OCI-LY1 (cell line): ENCODE data around the gene GMNN.

Experiments used
- H2AFZ ChIP-seq: fragments of 200-600 bp; sonication (generic), shearing (Covaris generic); 2 replicates; pipeline ENCODE4 v1.6.0; 2014; ENCODE audit warnings: antibody characterized with exemption, mild to moderate bottlenecking, low read length
- H3F3A ChIP-seq: fragments of 200-600 bp; sonication (generic), shearing (Covaris generic); 2 replicates; pipeline ENCODE4 v1.6.0; 2014; ENCODE audit warnings: mild to moderate bottlenecking, antibody characterized with exemption, low read length, moderate library complexity; ENCODE audit not compliant: insufficient read depth
- H3K27ac ChIP-seq: fragments of 200-600 bp; sonication (generic); 2 replicates; pipeline ENCODE4 v1.5.1; 2014; ENCODE audit warnings: low read length, mixed run types, mild to moderate bottlenecking, low read depth; ENCODE audit not compliant: poor library complexity, severe bottlenecking
- H3K27me3 ChIP-seq: fragments of 200-600 bp; sonication (generic); 2 replicates; pipeline ENCODE4 v1.6.0; 2014; ENCODE audit warnings: antibody characterized with exemption, mild to moderate bottlenecking, low read length, moderate library complexity; ENCODE audit not compliant: insufficient read depth
- H3K36me3 ChIP-seq: fragments of 200-600 bp; sonication (generic); 2 replicates; pipeline ENCODE4 v1.6.1; 2014; ENCODE audit warnings: mild to moderate bottlenecking, antibody characterized with exemption, low read length, moderate library complexity, mixed read lengths; ENCODE audit not compliant: insufficient read depth
- H3K4me1 ChIP-seq: fragments of 200-600 bp; sonication (generic); 2 replicates; pipeline ENCODE4 v1.5.1; 2014; ENCODE audit warnings: mild to moderate bottlenecking, low read length, moderate library complexity; ENCODE audit not compliant: insufficient read depth, severe bottlenecking
- H3K4me2 ChIP-seq: fragments of 200-600 bp; sonication (generic), shearing (Covaris generic); 2 replicates; pipeline ENCODE4 v1.6.1; 2014; ENCODE audit warnings: low read length
- H3K4me3 ChIP-seq: fragments of 200-600 bp; sonication (generic); 2 replicates; pipeline ENCODE4 v1.5.1; 2014; ENCODE audit warnings: low read length, low read depth, mild to moderate bottlenecking, mixed read lengths; ENCODE audit not compliant: poor library complexity, severe bottlenecking
- H3K79me2 ChIP-seq: fragments of 200-600 bp; shearing (Covaris generic); 2 replicates; pipeline ENCODE4 v1.6.1; 2016; ENCODE audit warnings: mixed run types, low read length, mixed read lengths; ENCODE audit not compliant: insufficient read depth
- H3K9ac ChIP-seq: fragments of 200-600 bp; sonication (generic), shearing (Covaris generic); 2 replicates; pipeline ENCODE4 v1.6.1; 2014; ENCODE audit warnings: mild to moderate bottlenecking, low read length, mixed read lengths
- H3K9me2 ChIP-seq: fragments of 200-600 bp; sonication (generic), shearing (Covaris generic); 2 replicates; pipeline ENCODE4 v1.6.1; 2014; ENCODE audit warnings: low read depth, mild to moderate bottlenecking, low read length, mixed read lengths
- H3K9me3 ChIP-seq: fragments of 200-600 bp; shearing (Covaris generic); 2 replicates; pipeline ENCODE4 v1.6.1; 2014; ENCODE audit warnings: low read length, mixed read lengths
- H4K20me1 ChIP-seq: fragments of 200-600 bp; sonication (generic), shearing (Covaris generic); 2 replicates; pipeline ENCODE4 v1.6.0; 2016; ENCODE audit warnings: mild to moderate bottlenecking, low read length; ENCODE audit not compliant: insufficient read depth
- CTCF ChIP-seq: fragments of 200-600 bp; sonication (generic), shearing (Covaris generic); IDR thresholded peaks from 2 replicates; pipeline ENCODE4 v1.5.1; 2017; ENCODE audit warnings: mild to moderate bottlenecking, antibody characterized with exemption, low read length, moderate library complexity, mixed read lengths
- EZH2 ChIP-seq: fragments of 200-600 bp; sonication (generic), shearing (Covaris generic); IDR thresholded peaks from 2 replicates; pipeline ENCODE4 v1.8.0; 2017; ENCODE audit warnings: borderline replicate concordance, mixed run types, mild to moderate bottlenecking, antibody characterized with exemption, low read length, moderate library complexity, mixed read lengths

GMNN gene

GRCh38 chr6:24824142-24824938 lies 49.6 kb downstream of the GMNN start:
- no peaks in the 10 kb centered on the region for H3K4me1 ChIP-seq

DNA sequence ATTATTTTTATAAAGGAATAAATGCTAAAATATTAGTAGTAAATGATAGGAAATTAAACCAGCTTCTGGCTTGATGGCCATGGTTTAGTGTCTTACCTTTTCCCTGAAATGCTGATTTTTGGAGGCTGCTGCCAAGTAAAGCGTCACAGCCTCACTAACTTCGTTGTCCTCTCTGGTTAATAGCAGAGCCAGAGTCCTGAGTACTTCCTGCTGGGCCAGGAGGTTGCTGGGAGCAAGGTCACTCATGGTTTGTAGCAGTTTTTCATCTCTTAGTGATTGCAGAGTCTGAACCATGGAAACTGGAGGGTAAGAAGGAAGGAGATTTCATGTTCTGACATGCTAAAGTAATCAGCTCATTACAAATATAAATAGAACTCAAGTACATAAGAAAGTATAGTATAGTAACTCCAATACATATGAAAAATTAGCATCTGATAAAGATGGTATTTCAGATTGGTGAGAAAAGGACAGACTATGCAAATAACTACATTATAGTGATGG lies 50.4 kb downstream of the GMNN start:
- H3K36me3 ChIP-seq, result peaks cover 49% of the 10 kb centered on the region
- H3K27me3 ChIP-seq, result no peaks in the 10 kb centered on the region
- H3K27ac ChIP-seq, result no peak overlapping the region
- H3K9me3 ChIP-seq, result no peaks in the 10 kb centered on the region
- no peak overlapping the region for H3K4me3 ChIP-seq
- TF ChIP-seq CTCF (no peak), EZH2 (no peak)
- no peaks in the 10 kb centered on the region for H3K4me1 ChIP-seq
- H4K20me1 ChIP-seq, result no peaks in the 10 kb centered on the region
- no peaks in the 10 kb centered on the region for H3K9me2 ChIP-seq
- no peaks in the 10 kb centered on the region for H3F3A ChIP-seq
- H3K9ac ChIP-seq, result no peak overlapping the region
- no peaks in the 10 kb centered on the region for H3K79me2 ChIP-seq
- H2AFZ ChIP-seq, result no peak overlapping the region
- H3K4me2 ChIP-seq, result no peak overlapping the region

More at GRCh38 chr6:24824142-24824938, 49.6 kb downstream of the GMNN start:
- Histone ChIP-seq H3K27ac (no peak overlapping the region), H3K9me2 (no peaks in the 10 kb centered on the region), H3K79me2 (no peaks in the 10 kb centered on the region), H4K20me1 (no peaks in the 10 kb centered on the region), H3K9ac (no peak overlapping the region), H3K4me2 (no peak overlapping the region), H3K36me3 (peaks cover 42% of the 10 kb centered on the region), H3K9me3 (no peaks in the 10 kb centered on the region), H3K27me3 (no peaks in the 10 kb centered on the region), H2AFZ (no peak overlapping the region), H3F3A (no peaks in the 10 kb centered on the region), H3K4me3 (no peak overlapping the region)
- no peak for TF ChIP-seq EZH2
- no peak for TF ChIP-seq CTCF

DNA sequence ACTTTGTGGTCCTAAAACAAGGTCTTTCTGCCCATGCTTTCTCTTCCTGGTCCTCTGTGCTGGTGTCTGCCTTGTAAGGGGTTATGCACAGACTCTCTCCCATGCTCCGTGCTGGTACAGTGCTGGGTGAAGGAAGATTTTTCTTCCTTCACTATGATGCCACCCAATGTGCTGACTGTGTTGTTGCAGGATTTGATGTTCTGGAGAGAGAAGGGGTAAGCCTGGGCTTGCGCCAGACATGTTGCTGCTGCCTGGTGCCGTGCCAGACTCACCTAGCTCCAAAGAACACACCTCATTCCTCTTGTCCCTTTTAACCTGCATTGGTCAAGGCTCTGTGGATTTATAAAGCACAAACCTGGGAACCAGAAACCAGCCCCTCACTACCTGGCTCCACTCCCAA lies 52.4 kb downstream of the GMNN start:
- Histone ChIP-seq H3K9me2 (no peaks in the 10 kb centered on the region), H3K27ac (no peak overlapping the region), H2AFZ (no peak overlapping the region), H3K79me2 (no peaks in the 10 kb centered on the region), H3K9me3 (no peaks in the 10 kb centered on the region), H3K27me3 (no peaks in the 10 kb centered on the region), H3K4me3 (no peak overlapping the region), H3K9ac (no peak overlapping the region), H3F3A (no peaks in the 10 kb centered on the region), H3K4me2 (no peak overlapping the region), H4K20me1 (no peaks in the 10 kb centered on the region), H3K36me3 (peaks cover 56% of the 10 kb centered on the region), H3K4me1 (no peaks in the 10 kb centered on the region)
- TF ChIP-seq EZH2, result no peak
- no peak for TF ChIP-seq CTCF
